NT2/D1 (cell line): Measurements from ENCODE around the gene TBC1D19.

Experiments used
- DNase-seq: peaks from one replicate; pipeline ENCODE4 v3.0.0-alpha.2; 2011; ENCODE audit warnings: low read depth, low spot score
- H3K27me3 ChIP-seq: 2 replicates; pipeline ENCODE4 v1.6.0; 2011; ENCODE audit warnings: mild to moderate bottlenecking; ENCODE audit not compliant: insufficient read length, insufficient read depth
- H3K36me3 ChIP-seq: 2 replicates; pipeline ENCODE4 v1.6.1; 2011; ENCODE audit warnings: mild to moderate bottlenecking, low read length, mixed read lengths; ENCODE audit not compliant: insufficient read depth, insufficient read length
- H3K4me1 ChIP-seq: 2 replicates; pipeline ENCODE4 v1.5.1; 2011; ENCODE audit not compliant: insufficient read depth, insufficient read length
- H3K4me3 ChIP-seq: 2 replicates; pipeline ENCODE4 v1.5.1; 2011; ENCODE audit warnings: low read depth; ENCODE audit not compliant: insufficient read length
- H3K9ac ChIP-seq: 2 replicates; pipeline ENCODE4 v1.6.0; 2011; ENCODE audit warnings: low read depth; ENCODE audit not compliant: insufficient read length
- H3K9me3 ChIP-seq: 2 replicates; pipeline ENCODE4 v1.5.1; 2011; ENCODE audit warnings: mild to moderate bottlenecking, low read length; ENCODE audit not compliant: insufficient read depth
- SUZ12 ChIP-seq: IDR thresholded peaks from 2 replicates; pipeline ENCODE4 v1.6.1; 2011; ENCODE audit not compliant: insufficient read length, insufficient read depth; ENCODE audit errors: extremely low read depth
- YY1 ChIP-seq: IDR thresholded peaks from 2 replicates; pipeline ENCODE4 v1.6.1; 2011; ENCODE audit not compliant: insufficient read length, insufficient read depth
- ZNF274 ChIP-seq: IDR thresholded peaks from 2 replicates; pipeline ENCODE4 v1.6.1; 2011; ENCODE audit warnings: mild to moderate bottlenecking, low read depth, low read length

Gene TBC1D19

DNA sequence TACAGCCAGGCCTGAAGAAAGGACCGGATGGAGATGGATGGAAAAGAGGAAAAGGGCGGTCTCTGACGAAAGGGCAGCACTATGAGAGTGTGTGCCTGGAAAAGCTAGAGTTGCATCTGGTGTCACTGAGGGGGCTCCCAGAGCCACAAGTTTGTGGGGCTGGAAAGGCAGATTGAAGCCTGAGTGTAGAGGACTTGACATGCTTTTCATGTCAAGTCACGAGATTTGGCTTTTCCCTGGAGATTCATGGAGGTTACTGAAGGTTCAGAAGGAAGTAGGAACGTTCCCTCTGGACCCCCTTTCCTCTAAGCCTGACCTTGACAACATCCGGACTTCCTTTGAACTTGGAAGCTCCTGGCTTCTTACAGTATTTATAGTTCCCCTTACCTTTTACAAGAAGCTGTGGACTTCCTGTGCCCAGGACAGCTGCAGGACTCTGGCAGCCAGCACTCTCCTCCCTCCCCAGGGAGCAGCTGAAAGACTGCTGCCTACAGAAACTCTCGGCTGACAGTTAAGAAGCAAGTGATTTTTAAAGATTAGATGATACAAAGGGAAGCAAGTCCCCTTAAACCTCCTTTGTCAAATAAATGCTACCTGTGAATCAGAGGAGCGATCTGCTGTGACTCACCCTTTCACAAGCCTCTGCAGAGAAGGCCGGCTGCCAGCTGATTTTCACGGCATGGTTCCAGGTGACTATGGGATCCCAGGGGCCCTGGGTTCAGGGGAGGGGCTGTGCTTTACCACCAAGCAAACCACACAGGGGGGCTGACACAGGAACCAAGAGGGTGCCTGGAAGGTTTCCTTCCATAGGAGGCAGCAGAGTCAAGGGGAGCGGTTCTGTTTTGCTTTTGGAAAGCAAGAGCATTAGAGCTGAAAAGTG lies 203.8 kb downstream of the TBC1D19 start:
- Histone ChIP-seq H3K4me1 (peaks cover 3% of the 10 kb centered on the region), H3K27me3 (no peaks in the 10 kb centered on the region), H3K9me3 (no peaks in the 10 kb centered on the region), H3K9ac (no peak overlapping the region), H3K36me3 (no peaks in the 10 kb centered on the region), H3K4me3 (no peak overlapping the region)
- DNase-seq: peak; percentile 35
- TF ChIP-seq SUZ12 (no peak), YY1 (no peak), ZNF274 (no peak)

DNA sequence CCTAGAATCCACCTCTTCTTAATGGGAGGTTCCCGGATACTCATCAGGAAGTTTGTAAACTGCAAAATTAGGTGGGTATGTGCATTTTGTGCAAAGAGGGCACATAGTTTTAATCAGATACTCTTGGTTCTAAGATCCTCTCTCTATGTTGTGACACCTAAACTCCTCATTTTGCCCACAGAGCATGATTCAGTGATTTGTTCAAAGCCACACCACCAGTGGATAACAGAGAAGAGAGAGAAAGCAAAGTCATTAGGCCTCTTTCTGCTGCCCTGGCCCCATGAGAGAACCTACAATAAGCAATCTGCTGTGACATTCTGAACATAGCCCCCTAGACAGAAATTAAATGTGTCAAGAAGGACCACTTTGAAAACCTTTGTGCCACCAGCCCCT lies 204.5 kb downstream of the TBC1D19 start:
- Histone ChIP-seq H3K36me3 (no peaks in the 10 kb centered on the region), H3K9ac (peak overlapping the region; percentile 22), H3K27me3 (no peaks in the 10 kb centered on the region), H3K4me3 (no peak overlapping the region), H3K4me1 (peaks cover 3% of the 10 kb centered on the region), H3K9me3 (no peaks in the 10 kb centered on the region)
- no peak for DNase-seq
- TF ChIP-seq YY1 (no peak), SUZ12 (no peak), ZNF274 (no peak)

DNA sequence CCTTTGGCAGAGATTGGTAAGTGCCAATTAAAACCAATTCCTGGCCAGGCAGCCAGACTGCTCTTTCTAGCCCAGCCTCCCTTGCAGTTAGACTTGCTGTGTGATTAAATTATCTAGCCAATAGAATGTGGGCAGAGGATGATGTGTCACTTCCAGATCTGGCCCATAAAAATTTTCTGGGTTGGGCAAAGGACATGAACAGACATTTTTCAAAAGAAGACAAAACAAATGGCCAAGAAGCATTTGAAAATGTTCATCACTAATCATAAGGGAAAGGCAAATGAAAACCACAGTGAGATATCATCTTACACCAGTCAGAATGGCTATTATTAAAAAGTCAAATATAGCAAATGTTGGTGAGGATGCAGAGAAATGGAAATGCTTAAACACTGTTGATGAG lies 205.3 kb downstream of the TBC1D19 start:
- DNase-seq: no peak
- Histone ChIP-seq H3K9me3 (no peaks in the 10 kb centered on the region), H3K4me1 (peaks cover 3% of the 10 kb centered on the region), H3K27me3 (no peaks in the 10 kb centered on the region), H3K36me3 (no peaks in the 10 kb centered on the region), H3K9ac (no peak overlapping the region), H3K4me3 (no peak overlapping the region)
- no peak for TF ChIP-seq YY1
- TF ChIP-seq SUZ12: no peak
- no peak for TF ChIP-seq ZNF274

DNA sequence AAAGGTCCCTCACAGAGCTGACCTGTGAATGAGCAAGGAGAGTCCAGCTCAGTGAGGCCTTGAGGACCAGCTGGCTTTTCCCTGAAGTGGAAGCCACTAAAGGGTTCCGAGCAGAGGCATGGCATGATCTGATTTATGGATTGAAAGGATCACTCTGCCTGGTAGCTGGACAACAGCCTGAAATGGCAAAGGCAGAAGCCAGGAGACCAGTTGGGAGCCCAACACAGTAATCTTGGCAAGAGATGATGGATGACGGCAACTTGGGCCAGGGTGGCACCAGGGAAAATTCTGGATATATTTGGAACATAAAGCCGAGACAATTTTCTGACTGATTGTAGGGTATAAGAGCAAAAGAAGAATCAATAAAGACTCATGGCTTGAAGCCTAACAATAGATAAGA lies 207.5 kb downstream of the TBC1D19 start:
- no peaks in the 10 kb centered on the region for H3K27me3 ChIP-seq
- no peak overlapping the region for H3K4me3 ChIP-seq
- no peak for TF ChIP-seq ZNF274
- TF ChIP-seq YY1: no peak
- TF ChIP-seq SUZ12: no peak
- DNase-seq: no peak
- H3K4me1 ChIP-seq: peaks cover 3% of the 10 kb centered on the region
- H3K9me3 ChIP-seq: no peaks in the 10 kb centered on the region
- H3K36me3 ChIP-seq: no peaks in the 10 kb centered on the region
- no peak overlapping the region for H3K9ac ChIP-seq

DNA sequence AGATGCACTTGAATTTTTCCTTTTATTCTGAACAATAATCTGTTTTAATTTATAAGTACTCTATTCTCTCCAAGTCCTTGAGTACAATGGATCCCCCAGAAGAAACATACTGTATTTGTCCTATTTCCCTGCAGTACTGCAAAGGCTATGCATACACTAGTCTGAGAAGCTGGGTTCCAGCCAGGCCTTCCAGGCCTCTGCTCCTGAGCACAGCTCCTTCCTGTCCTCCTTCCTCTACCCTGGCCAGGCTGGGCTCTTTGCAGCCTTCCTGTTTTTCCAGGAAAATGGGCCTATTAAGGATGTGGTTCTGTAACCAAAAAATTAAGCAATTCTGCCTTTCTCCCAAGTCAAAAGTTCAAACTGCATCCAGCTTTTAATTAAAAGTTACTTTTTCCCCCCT lies 208.8 kb downstream of the TBC1D19 start:
- no peaks in the 10 kb centered on the region for H3K9me3 ChIP-seq
- H3K36me3 ChIP-seq: no peaks in the 10 kb centered on the region
- H3K4me3 ChIP-seq: no peak overlapping the region
- H3K27me3 ChIP-seq: no peaks in the 10 kb centered on the region
- TF ChIP-seq ZNF274 (no peak), SUZ12 (no peak), YY1 (no peak)
- peaks cover 3% of the 10 kb centered on the region for H3K4me1 ChIP-seq
- no peak overlapping the region for H3K9ac ChIP-seq
- DNase-seq: no peak

DNA sequence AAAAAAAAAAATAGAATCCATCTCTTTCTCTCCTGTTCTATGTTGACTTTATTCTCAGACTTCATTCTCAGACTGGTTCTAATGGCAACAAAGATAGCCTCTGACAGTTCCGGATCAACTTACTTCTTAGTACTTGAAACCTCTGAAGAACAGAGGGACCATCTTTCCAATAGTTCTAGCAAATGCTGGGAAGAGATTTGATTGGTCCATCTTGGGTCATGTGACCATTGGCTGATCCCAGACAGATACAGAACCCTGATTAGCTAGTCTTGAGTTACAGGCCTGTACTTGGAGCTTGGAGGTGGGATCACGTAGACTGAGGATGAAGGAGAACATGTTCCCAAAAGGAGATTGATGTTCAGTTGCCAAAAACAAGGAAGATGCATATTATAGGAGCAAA lies 209.9 kb downstream of the TBC1D19 start:
- Histone ChIP-seq H3K4me3 (no peak overlapping the region), H3K27me3 (no peaks in the 10 kb centered on the region), H3K9me3 (no peaks in the 10 kb centered on the region), H3K9ac (no peak overlapping the region), H3K4me1 (no peaks in the 10 kb centered on the region), H3K36me3 (no peaks in the 10 kb centered on the region)
- no peak for TF ChIP-seq SUZ12
- TF ChIP-seq ZNF274: no peak
- TF ChIP-seq YY1: no peak
- no peak for DNase-seq

DNA sequence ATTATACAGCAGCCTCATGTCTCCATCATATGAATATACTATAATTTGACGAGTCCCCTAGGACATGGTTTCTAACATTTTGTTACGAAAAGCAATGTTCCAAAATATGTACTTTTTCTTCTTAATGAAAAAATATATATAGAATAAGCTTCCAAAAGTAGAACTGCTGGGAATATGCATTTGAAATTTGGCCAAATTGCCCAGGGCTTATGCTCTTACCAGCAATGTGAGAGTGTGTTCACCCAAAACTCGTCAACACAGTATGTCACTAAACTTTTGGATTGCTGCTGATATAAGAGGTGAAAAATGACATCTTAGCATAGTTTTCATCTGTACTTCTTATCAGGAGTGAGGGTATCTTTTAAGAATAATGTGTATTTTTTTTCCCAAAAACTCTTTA lies 212.2 kb downstream of the TBC1D19 start:
- no peaks in the 10 kb centered on the region for H3K9me3 ChIP-seq
- no peaks in the 10 kb centered on the region for H3K4me1 ChIP-seq
- no peaks in the 10 kb centered on the region for H3K27me3 ChIP-seq
- no peak overlapping the region for H3K4me3 ChIP-seq
- H3K36me3 ChIP-seq: no peaks in the 10 kb centered on the region
- no peak for TF ChIP-seq YY1
- no peak for TF ChIP-seq SUZ12
- TF ChIP-seq ZNF274: no peak
- DNase-seq: no peak
- H3K9ac ChIP-seq: no peak overlapping the region

DNA sequence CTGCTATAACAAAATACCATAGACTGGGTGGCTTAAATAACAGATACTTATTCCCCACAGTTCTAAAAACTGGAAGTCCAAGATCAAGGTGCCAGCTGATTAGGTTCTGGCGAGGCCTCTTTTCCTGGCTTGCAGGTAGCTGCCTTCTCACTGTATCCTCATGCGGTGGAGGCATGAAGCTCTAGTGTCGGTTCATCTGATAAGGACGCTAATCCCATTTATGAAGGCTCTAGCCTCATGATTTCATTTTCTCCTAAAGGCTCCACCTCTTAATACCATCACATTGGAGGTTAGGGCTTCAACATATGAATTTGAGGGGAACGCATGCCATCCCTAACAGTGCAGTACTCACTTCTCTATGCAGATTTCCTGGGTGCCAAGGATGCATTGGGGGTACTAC lies 218.9 kb downstream of the TBC1D19 start:
- no peak overlapping the region for H3K4me3 ChIP-seq
- no peaks in the 10 kb centered on the region for H3K27me3 ChIP-seq
- no peaks in the 10 kb centered on the region for H3K9me3 ChIP-seq
- peaks cover 2% of the 10 kb centered on the region for H3K4me1 ChIP-seq
- no peak overlapping the region for H3K9ac ChIP-seq
- no peaks in the 10 kb centered on the region for H3K36me3 ChIP-seq
- no peak for TF ChIP-seq SUZ12
- no peak for TF ChIP-seq YY1
- no peak for TF ChIP-seq ZNF274
- DNase-seq: no peak
